Measurements from ENCODE around the gene A4GALT.
"Not testable (repeated sequence)": the region's sequence is repeated elsewhere in the genome, so short reads cannot be mapped to it uniquely, and the experiment has no call there.

A4GALT gene

GRCh38 chr22:42676059-42676607 is 44.5 kb downstream of the A4GALT start:
- DNase-seq (ENCODE audit: low read depth), result peak; percentile 73
- Histone ChIP-seq H3K4me1 (ENCODE audit: control insufficient read depth, insufficient read depth, low read length) (peaks cover 55% of the 10 kb centered on the region), H3K36me3 (ENCODE audit: control insufficient read depth, insufficient read depth, low read length, severe bottlenecking) (no peaks in the 10 kb centered on the region), H3K9me3 (ENCODE audit: control insufficient read depth, low read length) (peaks cover 7% of the 10 kb centered on the region), H3K4me3 (ENCODE audit: low read length) (no peak overlapping the region), H3K9ac (ENCODE audit: low read length) (peak overlapping the region; percentile 72), H3K27me3 (replicated peaks; ENCODE audit: control insufficient read depth, insufficient read depth, low read length) (no peaks in the 10 kb centered on the region)

DNA sequence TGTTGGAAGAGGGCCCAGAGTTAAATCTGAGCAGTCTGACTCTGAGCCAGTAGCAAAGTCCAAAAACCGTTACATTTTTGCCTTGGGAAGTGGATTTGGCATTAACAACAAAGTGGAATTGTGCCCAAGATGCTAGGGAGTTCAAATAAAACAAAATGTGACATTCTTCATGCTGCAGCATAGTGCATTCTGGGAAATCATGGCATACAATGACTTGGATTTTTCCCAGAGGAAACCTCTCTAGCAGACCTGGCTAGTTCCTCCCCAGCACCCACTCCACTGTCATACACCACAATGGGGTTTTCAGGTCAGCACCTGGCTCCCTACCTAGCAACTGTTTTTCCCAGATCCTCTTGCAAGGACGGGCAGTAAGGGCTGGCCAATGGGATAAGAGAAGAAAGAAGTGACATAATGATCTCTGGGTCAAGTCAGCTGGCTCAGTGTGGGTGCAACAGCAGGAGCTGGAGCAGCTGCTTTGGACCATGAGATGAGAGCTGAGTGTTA is 46.7 kb downstream of the A4GALT start:
- no peak for DNase-seq (ENCODE audit: low read depth)
- peaks cover 7% of the 10 kb centered on the region for H3K9me3 ChIP-seq (ENCODE audit: control insufficient read depth, low read length)
- no peaks in the 10 kb centered on the region for H3K27me3 ChIP-seq (replicated peaks; ENCODE audit: control insufficient read depth, insufficient read depth, low read length)
- no peaks in the 10 kb centered on the region for H3K36me3 ChIP-seq (ENCODE audit: control insufficient read depth, insufficient read depth, low read length, severe bottlenecking)
- H3K4me1 ChIP-seq (ENCODE audit: control insufficient read depth, insufficient read depth, low read length), result peaks cover 35% of the 10 kb centered on the region
- H3K4me3 ChIP-seq (ENCODE audit: low read length), result no peak overlapping the region
- no peak overlapping the region for H3K9ac ChIP-seq (ENCODE audit: low read length)

DNA sequence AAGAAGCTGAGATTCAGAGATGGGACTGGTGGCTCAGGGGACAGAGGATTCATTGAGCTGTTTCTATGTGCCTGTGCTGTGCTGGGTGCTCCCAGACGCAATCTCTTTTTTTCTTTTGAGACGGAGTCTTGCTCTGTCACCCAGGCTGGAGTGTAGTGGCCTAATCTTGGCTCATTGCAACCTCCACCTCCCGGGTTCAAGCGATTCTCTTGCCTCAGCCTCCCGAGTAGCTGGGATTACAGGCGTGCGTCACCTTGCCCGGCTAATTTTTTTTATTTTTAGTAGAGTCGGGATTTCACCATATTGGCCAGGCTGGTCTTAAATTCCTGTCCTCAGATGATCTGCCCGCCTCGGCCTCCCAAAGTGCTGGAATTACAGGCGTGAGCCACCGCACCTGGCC is 47.6 kb downstream of the A4GALT start:
- H3K4me3 ChIP-seq (ENCODE audit: low read length); H3K36me3 ChIP-seq (ENCODE audit: control insufficient read depth, insufficient read depth, low read length, severe bottlenecking); H3K9ac ChIP-seq (ENCODE audit: low read length); DNase-seq (ENCODE audit: low read depth); H3K9me3 ChIP-seq (ENCODE audit: control insufficient read depth, low read length); H3K27me3 ChIP-seq (replicated peaks; ENCODE audit: control insufficient read depth, insufficient read depth, low read length): not testable (repeated sequence)
- peaks cover 35% of the 10 kb centered on the region for H3K4me1 ChIP-seq (ENCODE audit: control insufficient read depth, insufficient read depth, low read length)

DNA sequence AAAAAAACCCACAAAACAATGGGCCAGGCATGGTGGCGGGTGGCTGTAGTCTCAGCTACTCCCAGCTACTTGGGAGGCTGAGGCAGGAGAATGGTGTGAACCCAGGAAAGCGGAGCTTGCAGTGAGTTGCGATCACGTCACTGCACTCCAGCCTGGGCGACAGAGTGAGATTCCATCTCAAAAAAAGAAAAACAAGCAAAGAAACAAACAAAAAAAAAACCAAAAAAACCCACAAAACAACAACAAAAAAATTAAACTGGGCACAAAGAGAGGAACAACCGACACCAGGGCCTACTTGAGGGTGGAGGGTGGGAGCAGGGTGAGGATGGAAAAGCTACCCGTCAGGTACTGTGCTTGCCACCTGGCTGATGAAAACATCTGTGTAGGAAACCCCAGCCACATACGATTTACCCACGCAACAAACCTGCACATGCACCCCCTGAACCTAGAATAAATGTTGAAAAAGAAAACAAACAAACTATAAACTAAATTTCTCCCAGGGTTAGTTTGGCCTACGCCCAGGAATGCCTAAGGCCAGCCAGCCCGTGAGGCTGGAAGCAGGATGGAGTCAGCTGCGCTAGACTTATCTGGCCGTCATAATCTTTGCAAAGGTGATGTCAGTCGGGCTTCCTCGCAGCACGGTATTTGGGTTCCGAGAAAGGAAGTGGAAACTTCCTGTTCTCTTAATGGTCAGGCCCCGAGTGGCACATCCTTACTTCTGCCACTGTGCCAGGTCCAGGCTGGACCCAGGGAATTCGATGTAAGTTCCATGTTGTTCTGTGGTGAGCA is 49.6 kb downstream of the A4GALT start:
- Histone ChIP-seq H3K4me1 (ENCODE audit: control insufficient read depth, insufficient read depth, low read length) (peaks cover 22% of the 10 kb centered on the region), H3K9ac (ENCODE audit: low read length) (no peak overlapping the region), H3K9me3 (ENCODE audit: control insufficient read depth, low read length) (no peaks in the 10 kb centered on the region), H3K27me3 (replicated peaks; ENCODE audit: control insufficient read depth, insufficient read depth, low read length) (no peaks in the 10 kb centered on the region), H3K4me3 (ENCODE audit: low read length) (no peak overlapping the region), H3K36me3 (ENCODE audit: control insufficient read depth, insufficient read depth, low read length, severe bottlenecking) (no peaks in the 10 kb centered on the region)
- DNase-seq (ENCODE audit: low read depth), result no peak

DNA sequence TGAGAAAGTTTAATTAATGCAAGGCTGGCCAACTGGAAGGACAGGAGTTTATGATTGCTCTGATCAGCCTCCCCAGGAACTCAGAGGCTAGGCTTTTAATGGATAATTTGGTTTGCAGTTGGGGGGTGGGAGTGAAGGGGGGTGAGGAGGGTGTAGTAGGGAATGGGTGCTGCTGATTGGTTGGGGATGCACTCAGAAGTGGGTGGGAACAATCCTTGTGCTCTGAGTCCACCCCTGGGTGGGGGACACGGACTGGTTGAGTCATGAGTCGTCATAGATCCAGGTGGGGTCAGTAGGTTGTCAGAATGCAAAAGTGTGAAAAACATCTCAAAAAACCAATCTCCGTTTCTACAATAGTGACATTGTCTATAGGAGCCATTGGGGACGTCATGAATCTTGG is 50.6 kb downstream of the A4GALT start:
- Histone ChIP-seq H3K4me3 (ENCODE audit: low read length) (no peak overlapping the region), H3K9me3 (ENCODE audit: control insufficient read depth, low read length) (no peaks in the 10 kb centered on the region), H3K36me3 (ENCODE audit: control insufficient read depth, insufficient read depth, low read length, severe bottlenecking) (no peaks in the 10 kb centered on the region), H3K27me3 (replicated peaks; ENCODE audit: control insufficient read depth, insufficient read depth, low read length) (no peaks in the 10 kb centered on the region), H3K9ac (ENCODE audit: low read length) (no peak overlapping the region), H3K4me1 (ENCODE audit: control insufficient read depth, insufficient read depth, low read length) (peaks cover 12% of the 10 kb centered on the region)
- no peak for DNase-seq (ENCODE audit: low read depth)

DNA sequence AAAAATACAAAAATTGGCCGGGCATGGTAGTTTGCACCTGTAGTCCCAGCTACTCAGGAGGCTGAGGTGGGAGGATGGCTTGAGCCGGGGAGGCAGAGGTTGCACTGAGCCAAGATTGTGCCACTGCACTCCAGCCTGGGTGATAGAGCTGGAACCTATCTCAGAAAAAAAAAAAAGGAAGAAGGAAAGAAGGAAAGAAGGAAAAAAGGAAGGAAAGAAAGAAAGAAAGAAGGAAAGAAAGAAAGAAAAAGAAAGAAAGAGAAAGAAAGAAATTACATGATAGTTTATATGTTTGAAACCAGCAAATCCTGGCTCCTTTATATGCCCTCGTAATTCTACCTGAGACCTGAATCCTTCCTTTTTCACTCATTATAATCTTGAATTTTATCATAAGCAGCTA is 54.3 kb downstream of the A4GALT start:
- not testable (repeated sequence) for H3K9me3 ChIP-seq (ENCODE audit: control insufficient read depth, low read length); H3K36me3 ChIP-seq (ENCODE audit: control insufficient read depth, insufficient read depth, low read length, severe bottlenecking); H3K4me3 ChIP-seq (ENCODE audit: low read length); H3K27me3 ChIP-seq (replicated peaks; ENCODE audit: control insufficient read depth, insufficient read depth, low read length); DNase-seq (ENCODE audit: low read depth); H3K9ac ChIP-seq (ENCODE audit: low read length); H3K4me1 ChIP-seq (ENCODE audit: control insufficient read depth, insufficient read depth, low read length)

DNA sequence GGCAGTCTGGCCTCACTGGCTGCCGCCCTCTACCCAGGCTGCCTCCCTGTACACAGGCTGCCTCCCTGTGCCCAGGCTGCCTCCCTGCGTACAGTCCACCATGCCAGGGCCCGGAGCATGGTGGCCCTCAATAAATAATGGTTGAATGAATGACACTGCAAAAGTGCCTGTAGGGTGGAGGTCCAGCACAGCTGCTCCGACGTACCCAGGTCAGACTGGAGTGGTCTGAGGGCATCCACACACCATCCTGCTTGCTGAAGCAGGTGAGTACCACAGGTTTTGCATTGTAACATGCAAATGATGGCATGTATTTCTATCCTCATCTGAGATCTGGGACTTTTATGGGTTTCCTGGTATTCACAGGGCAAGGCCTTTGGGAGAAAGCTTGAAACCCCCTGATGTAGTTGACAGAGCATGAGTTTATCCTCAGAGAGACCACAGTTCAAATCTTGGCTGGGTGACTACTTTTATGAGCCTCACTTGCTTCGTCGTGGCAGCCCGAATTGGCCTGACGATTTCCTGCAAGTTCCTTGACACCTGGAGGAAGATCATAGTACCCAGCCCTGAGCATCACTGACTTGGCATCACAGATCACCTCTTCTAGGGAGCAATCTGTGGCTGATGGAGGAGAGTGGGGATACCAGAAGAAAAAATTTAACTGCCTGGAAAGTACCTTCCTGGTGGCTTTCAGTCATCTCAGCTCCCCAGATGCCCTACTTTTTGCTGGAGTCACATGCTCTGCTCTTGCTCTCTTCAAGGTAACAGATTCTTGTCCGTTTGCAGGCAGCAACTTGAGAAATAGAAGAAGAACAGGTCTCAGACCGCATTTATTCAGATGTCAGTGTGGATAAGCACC is 55.5 kb downstream of the A4GALT start:
- H3K4me3 ChIP-seq (ENCODE audit: low read length), result no peak overlapping the region
- H3K4me1 ChIP-seq (ENCODE audit: control insufficient read depth, insufficient read depth, low read length), result peaks cover 6% of the 10 kb centered on the region
- no peaks in the 10 kb centered on the region for H3K9me3 ChIP-seq (ENCODE audit: control insufficient read depth, low read length)
- no peak overlapping the region for H3K9ac ChIP-seq (ENCODE audit: low read length)
- H3K36me3 ChIP-seq (ENCODE audit: control insufficient read depth, insufficient read depth, low read length, severe bottlenecking), result no peaks in the 10 kb centered on the region
- DNase-seq (ENCODE audit: low read depth), result no peak
- no peaks in the 10 kb centered on the region for H3K27me3 ChIP-seq (replicated peaks; ENCODE audit: control insufficient read depth, insufficient read depth, low read length)

DNA sequence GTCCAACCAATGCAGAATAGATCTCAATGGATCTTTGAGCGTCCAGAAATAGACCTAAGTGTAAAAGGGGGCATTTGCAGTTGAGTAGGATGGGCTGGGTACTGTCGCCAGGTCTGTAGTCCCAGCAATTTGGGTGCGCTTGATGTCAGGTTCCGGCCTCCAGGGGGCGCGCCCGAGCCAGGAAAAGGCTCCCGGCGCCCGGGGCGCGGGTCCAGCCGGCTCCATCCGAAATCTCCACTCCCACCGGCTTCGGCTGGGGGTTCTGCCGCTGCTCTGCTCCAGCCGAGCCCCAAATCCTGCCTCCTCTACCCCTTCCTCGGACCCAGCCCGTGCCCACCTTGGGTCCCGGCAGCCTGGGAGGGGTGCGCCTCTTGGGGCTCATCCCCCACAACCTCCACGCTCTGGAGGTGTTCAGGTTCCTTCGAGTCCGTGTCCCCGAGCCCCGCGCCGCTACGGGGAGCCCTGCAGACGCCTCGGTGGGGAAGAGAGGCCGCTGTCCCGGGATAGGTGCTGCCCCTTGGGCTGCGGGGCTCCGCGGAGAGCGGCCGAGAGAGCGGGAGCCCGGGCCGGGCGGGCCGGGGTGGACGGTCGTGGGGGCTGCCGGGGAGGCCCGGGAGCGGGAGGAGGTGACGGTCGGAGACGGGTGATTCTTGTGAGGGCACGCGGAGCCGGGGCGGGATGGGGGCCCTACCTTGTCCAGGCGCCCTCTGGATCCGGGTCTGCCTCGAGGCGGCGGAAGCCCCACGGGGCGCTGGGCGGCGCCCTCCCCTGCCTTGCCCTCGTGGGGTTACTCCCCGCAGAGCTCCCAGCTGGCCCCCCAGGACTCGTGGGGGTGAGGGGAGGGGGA is 58.5 kb downstream of the A4GALT start:
- no peaks in the 10 kb centered on the region for H3K27me3 ChIP-seq (replicated peaks; ENCODE audit: control insufficient read depth, insufficient read depth, low read length)
- H3K4me3 ChIP-seq (ENCODE audit: low read length), result peak overlapping the region; percentile 76
- peak; percentile 94 for DNase-seq (ENCODE audit: low read depth)
- no peaks in the 10 kb centered on the region for H3K9me3 ChIP-seq (ENCODE audit: control insufficient read depth, low read length)
- no peaks in the 10 kb centered on the region for H3K36me3 ChIP-seq (ENCODE audit: control insufficient read depth, insufficient read depth, low read length, severe bottlenecking)
- peaks cover 6% of the 10 kb centered on the region for H3K4me1 ChIP-seq (ENCODE audit: control insufficient read depth, insufficient read depth, low read length)
- H3K9ac ChIP-seq (ENCODE audit: low read length), result peak overlapping the region; percentile 80

- Histone ChIP-seq H3K9ac (ENCODE audit: low read length) (no peak overlapping the region), H3K36me3 (ENCODE audit: control insufficient read depth, insufficient read depth, low read length, severe bottlenecking) (no peaks in the 10 kb centered on the region)
- DNase-seq (ENCODE audit: low read depth), result no peak
Measured at GRCh38 chr22:42656578-42656977, 64.1 kb downstream of the A4GALT start.

DNA sequence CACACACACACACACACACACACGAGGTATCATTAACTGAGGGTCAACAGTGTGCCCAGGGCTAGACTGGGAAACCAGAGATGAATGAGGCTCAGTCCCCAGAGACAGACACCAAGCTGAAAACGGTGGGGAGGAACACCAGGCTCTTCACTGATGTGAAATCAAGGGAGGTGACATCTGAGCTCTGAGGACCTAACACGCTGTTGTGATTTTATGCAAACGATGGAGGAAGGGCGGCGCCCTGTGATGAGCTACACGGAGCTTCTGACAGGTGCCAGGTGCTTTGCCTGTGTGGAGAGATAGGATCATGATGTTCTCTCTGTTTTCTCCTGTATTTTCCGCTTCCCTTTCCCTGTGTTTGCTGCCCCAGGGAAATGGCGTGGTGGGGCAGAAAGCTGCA is 65.0 kb downstream of the A4GALT start:
- Histone ChIP-seq H3K4me3 (ENCODE audit: low read length) (no peak overlapping the region), H3K27me3 (replicated peaks; ENCODE audit: control insufficient read depth, insufficient read depth, low read length) (no peaks in the 10 kb centered on the region), H3K9ac (ENCODE audit: low read length) (no peak overlapping the region), H3K4me1 (ENCODE audit: control insufficient read depth, insufficient read depth, low read length) (peaks cover 16% of the 10 kb centered on the region), H3K9me3 (ENCODE audit: control insufficient read depth, low read length) (no peaks in the 10 kb centered on the region), H3K36me3 (ENCODE audit: control insufficient read depth, insufficient read depth, low read length, severe bottlenecking) (no peaks in the 10 kb centered on the region)
- DNase-seq (ENCODE audit: low read depth), result no peak

More at GRCh38 chr22:42656578-42656977, 64.1 kb downstream of the A4GALT start:
- no peaks in the 10 kb centered on the region for H3K9me3 ChIP-seq (ENCODE audit: control insufficient read depth, low read length)
- peaks cover 16% of the 10 kb centered on the region for H3K4me1 ChIP-seq (ENCODE audit: control insufficient read depth, insufficient read depth, low read length)
- H3K27me3 ChIP-seq (replicated peaks; ENCODE audit: control insufficient read depth, insufficient read depth, low read length), result no peaks in the 10 kb centered on the region
- H3K4me3 ChIP-seq (ENCODE audit: low read length), result no peak overlapping the region
